Measurements from ENCODE around the gene STAC2.

DNA sequence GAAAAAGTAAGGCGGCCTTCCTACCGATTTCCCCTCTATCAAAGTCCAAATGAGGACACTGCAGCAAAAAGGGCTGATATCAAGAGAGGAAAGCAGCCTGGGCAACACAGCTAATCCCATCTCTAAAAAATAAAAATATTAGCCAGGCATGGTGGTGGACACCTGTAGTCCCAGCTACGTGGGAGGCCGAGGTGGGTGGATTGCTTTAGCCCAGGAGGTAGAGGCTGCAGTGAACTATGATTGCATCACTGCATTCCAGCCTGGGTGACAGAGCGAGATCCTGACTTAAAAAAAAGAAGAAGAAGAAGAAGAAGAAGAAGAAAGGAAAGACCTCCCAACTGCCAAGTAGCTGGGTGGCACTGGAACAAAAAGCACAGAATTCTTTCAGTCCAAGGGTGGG lies 42.7 kb downstream of the STAC2 start:
- TF ChIP-seq, protein P1, sequence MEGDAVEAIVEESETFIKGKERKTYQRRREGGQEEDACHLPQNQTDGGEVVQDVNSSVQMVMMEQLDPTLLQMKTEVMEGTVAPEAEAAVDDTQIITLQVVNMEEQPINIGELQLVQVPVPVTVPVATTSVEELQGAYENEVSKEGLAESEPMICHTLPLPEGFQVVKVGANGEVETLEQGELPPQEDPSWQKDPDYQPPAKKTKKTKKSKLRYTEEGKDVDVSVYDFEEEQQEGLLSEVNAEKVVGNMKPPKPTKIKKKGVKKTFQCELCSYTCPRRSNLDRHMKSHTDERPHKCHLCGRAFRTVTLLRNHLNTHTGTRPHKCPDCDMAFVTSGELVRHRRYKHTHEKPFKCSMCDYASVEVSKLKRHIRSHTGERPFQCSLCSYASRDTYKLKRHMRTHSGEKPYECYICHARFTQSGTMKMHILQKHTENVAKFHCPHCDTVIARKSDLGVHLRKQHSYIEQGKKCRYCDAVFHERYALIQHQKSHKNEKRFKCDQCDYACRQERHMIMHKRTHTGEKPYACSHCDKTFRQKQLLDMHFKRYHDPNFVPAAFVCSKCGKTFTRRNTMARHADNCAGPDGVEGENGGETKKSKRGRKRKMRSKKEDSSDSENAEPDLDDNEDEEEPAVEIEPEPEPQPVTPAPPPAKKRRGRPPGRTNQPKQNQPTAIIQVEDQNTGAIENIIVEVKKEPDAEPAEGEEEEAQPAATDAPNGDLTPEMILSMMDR (IDR thresholded peaks at IDR 0.05): no peak
- no peak for TF ChIP-seq EZH2 (IDR thresholded peaks at IDR 0.05; ENCODE audit: borderline replicate concordance, insufficient read depth, low read depth, low read length, poor library complexity, severe bottlenecking)
